Muscle layer of duodenum (tissue), 2 donors: ENCODE measurements around the gene ELP5.
"Not testable (repeated sequence)": the region's sequence is repeated elsewhere in the genome, so short reads cannot be mapped to it uniquely, and the experiment has no call there.

Experiments used
- H3K27ac ChIP-seq: one replicate; pipeline ENCODE4 v1.7.0; 2013; ENCODE audit warnings: mild to moderate bottlenecking, low read length
- H3K27me3 ChIP-seq: one replicate; pipeline ENCODE4 v1.7.0; 2013; ENCODE audit warnings: low read depth, mild to moderate bottlenecking, control low read depth, low read length
- H3K36me3 ChIP-seq, 2 donors: one replicate each; pipeline ENCODE4 v1.7.0; 2013; ENCODE audit warnings: low read length in 2 of 2, control low read depth in 1 of 2, mild to moderate bottlenecking in 1 of 2; ENCODE audit not compliant: insufficient read depth in 2 of 2, control insufficient read depth in 1 of 2
- H3K4me1 ChIP-seq, 2 donors: one replicate each; pipeline ENCODE4 v1.7.0; 2013; ENCODE audit warnings: low read length in 2 of 2, mild to moderate bottlenecking in 2 of 2, control low read depth in 1 of 2, moderate library complexity in 1 of 2; ENCODE audit not compliant: insufficient read depth in 2 of 2, control insufficient read depth in 1 of 2
- H3K4me3 ChIP-seq, 2 donors: one replicate each; pipeline ENCODE4 v1.7.0; 2013; ENCODE audit warnings: low read length in 2 of 2, low read depth in 1 of 2, mild to moderate bottlenecking in 1 of 2
- H3K9me3 ChIP-seq, 2 donors: one replicate each; pipeline ENCODE4 v1.7.0; 2013; ENCODE audit warnings: low read length in 2 of 2, control low read depth in 1 of 2, mild to moderate bottlenecking in 1 of 2; ENCODE audit not compliant: control insufficient read depth in 1 of 2
- donor health status: healthy.

Gene ELP5

DNA sequence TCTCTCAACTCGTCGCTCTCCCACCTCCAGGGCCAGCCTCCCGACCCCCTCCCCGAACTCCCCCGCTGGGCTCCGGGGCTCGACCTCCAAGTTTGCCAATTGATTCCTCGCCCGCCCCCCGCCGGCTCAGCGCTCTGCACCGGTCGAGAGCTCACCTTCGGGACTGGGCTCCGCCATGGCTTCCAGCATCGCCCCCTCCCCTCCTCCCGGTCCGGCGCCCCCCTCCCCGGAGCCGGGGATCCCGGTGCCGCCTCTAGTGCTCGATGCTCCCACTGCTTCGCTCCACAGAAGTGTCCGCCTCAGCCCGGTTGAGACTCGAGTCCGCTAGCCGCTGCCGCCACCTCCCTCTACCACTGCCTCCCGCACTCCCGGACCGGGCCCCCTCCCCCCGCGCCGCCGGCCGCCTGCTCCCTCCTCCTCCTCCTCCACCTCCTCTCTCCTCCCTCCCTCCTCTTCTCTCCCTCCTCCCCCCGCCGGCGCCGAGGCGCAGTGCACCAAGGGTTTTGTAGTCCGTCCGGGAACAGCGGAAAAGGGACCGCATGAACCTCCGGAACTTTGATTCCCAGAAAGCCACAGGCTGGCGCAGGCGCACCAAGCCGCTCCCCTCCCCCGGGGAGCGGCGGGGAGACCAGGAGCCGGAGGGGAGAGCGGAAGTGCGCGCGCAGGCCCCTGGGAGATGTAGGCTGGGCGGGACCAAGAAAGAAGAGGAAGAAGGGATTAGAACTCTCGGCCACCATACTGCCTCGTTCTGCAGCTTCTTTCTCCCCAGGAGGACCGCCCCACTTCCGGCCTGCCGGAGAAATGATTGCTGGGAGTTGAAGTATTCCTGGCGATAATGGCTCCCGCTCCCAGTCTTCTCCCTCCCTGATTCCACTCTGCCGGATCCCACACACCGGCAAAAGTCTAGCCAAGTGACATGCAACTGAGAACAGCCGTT, 12.7 kb upstream of the ELP5 start, which contains the start of gene PHF23:
Gene PHF23 (minus strand): TSS at position 367 of the 937 bp plus-strand sequence. CDS start 178 bp downstream, at position 189.
- H3K4me1 ChIP-seq = peaks cover 34 to 50% of the 10 kb centered on the region in 2 donors
- peak within 1 kb of the TSS; percentile 100 for H3K27ac ChIP-seq
- no peaks in the 10 kb centered on the region for H3K9me3 ChIP-seq
- no peaks in the 10 kb centered on the region for H3K27me3 ChIP-seq
- peak within 1 kb of the TSS; percentile 96 to 99 for H3K4me3 ChIP-seq
- H3K36me3 ChIP-seq = peaks cover 32 to 48% of the 10 kb centered on the region in 2 donors

DNA sequence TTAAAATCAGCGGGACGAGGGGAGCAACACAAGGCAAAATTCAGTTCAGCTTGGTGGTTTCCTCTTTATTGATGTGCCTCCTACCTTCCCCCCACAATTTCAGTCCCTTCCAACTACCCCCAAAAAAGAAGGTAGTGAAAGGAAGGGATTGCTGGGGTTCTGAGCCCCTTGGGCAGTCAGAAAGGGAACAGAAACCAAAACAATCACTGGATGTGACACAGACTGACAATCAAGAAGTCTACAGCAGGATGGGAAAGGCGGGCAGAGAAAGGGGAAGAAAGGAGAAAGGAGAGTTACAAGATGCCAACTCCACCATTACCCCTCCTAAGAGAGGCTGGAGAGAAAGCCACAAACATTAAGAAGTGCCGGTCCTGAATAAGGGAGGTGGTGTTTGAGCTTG, 11.6 kb upstream of the ELP5 start:
- H3K27me3 ChIP-seq = no peaks in the 10 kb centered on the region
- no peaks in the 10 kb centered on the region for H3K9me3 ChIP-seq
- peak overlapping the region; percentile 96 to 99 for H3K4me3 ChIP-seq
- peaks cover 29 to 45% of the 10 kb centered on the region in 2 donors for H3K36me3 ChIP-seq
- H3K4me1 ChIP-seq = peaks cover 28 to 41% of the 10 kb centered on the region in 2 donors
- H3K27ac ChIP-seq = peak overlapping the region; percentile 100

DNA sequence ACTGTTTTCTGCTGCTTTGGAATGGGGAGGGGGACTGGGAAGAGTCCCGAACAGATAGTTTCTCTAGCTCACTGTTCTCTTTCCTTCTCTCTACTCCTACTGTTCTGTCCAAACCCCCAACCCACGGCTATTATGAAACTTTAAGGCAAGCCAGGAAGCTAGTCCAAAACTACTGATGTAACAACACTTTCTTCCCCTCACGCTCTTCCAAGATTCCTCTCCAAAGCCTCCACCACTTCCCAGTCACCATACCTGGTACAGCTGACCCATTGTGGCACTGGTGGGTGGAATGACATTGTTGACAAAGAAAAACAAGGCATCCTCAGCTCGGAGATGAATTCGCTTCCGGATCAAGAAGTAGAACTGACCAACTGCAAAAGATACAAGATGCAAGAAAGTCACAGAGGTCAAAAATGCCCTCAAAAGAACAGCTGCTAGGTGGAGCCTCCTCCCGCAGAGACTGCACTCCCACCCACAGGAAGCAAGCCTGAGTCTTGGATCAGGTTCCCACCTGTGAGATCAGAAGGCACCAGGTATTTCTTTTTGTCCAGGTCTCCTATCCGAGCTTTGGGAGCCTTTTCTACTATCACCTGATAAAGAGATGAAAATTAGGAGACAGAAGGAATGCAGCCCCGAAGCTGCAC, 10.8 kb upstream of the ELP5 start:
- Histone ChIP-seq H3K27me3 (no peaks in the 10 kb centered on the region), H3K27ac (peak overlapping the region; percentile 100), H3K9me3 (no peaks in the 10 kb centered on the region), H3K36me3 (peaks cover 27 to 43% of the 10 kb centered on the region in 2 donors), H3K4me1 (peaks cover 27 to 35% of the 10 kb centered on the region in 2 donors), H3K4me3 (peak overlapping the region; percentile 96 to 99)

DNA sequence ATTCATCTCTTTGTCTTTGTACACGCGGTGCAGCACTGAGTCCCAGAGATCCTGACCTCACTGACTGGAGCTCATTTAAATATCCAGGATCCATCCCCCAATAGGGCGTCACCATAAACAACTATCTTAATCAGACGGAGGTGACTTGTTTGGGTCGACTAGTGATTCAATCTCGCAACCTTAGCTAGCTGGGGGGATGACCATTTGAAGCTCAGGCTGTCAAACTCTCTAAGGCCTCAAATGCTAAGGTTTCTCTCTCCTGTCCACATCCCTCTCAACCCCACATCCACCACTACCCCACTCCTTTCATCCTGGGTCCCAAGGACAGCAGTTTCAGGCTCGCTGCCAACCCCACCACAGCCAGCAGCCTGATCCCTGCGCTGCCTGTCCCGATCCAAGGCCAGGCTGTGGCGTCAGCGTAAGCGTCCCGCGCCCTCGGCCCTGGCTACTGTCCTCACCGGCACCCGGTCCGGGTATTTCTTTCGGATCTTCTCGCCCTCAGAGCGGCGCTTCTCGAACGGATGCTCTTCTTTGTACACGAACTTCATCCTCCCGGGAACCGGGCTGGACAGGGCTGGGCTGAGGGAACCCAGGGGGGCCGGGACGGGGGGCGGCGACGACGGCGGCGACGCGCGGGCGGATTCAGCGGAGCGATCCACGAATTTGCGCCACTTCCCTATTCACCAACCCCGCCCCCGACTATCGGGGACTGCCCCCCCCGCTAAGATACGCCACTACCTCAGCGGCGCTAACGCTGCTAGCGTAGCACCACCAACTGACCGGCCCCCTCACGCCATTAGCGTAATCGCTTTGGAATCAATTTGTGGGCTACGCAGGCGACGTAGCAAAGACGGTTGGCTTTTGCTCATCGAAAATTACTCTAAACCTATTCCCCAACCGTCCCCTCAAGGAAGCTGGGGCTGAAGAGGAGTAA, 10.0 kb upstream of the ELP5 start, which contains the start of gene GABARAP:
Gene GABARAP (minus strand): TSS at position 667 of the 934 bp plus-strand sequence. CDS start 119 bp downstream, at position 548.
- Histone ChIP-seq H3K4me1 (peaks cover 26 to 31% of the 10 kb centered on the region in 2 donors), H3K36me3 (peaks cover 28 to 43% of the 10 kb centered on the region in 2 donors), H3K27me3 (no peaks in the 10 kb centered on the region), H3K4me3 (peak within 1 kb of the TSS; percentile 96 to 99), H3K9me3 (no peaks in the 10 kb centered on the region), H3K27ac (peak within 1 kb of the TSS; percentile 100)

DNA sequence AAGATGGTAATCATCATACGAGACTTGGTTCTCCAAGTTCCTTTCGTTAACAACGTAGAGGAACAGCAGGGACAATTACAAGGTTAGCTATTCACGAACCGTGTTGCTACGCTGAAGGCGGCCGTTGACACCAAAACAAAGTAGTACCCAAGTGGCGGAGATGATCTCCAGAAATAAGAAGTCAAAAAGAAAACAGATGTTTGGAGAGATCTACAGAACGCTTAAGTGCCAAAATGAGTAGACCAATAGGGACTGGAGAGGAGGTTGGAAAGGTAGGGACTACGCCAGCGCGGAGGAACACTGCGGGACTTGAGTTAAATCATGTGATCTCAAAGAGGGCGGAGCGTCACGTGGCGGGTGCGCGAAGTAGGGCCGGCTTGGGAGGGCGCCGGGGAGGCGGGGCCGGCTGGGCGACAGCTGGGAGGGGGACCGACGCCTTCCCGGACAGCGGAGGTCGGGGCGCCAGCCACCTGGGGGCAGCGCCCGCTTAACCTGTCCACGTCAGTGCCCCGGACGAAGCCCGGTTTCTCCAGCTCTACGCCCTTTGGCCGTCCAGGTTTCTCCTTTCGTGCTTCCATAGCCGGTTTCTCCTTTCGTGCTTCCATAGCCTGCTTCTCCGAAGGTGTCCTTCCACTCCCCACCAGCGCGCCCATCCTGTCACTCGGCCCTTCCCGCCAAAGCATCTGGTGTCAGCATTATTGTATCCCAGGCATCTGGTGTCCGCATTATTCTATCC, 9.1 kb upstream of the ELP5 start:
- Histone ChIP-seq H3K27me3 (no peaks in the 10 kb centered on the region), H3K36me3 (peaks cover 27 to 42% of the 10 kb centered on the region in 2 donors), H3K4me3 (peak overlapping the region; percentile 96 to 99), H3K27ac (peak overlapping the region; percentile 100), H3K4me1 (peaks cover 21 to 25% of the 10 kb centered on the region in 2 donors), H3K9me3 (no peaks in the 10 kb centered on the region)

DNA sequence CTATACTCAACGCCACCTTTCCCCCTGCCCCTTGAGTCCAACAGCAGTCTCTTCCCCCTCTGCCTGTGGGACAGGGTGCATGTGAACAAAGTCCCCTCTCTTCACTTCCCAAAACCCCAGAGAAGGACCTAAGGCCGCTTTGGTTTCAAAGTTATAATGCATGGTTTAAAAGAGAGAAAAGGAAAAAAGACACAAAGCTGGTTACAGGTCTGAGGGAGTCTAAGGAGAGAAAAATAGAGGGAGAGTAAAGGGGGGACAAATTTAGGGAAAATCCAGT, 8.6 kb upstream of the ELP5 start:
- peak overlapping the region; percentile 96 to 99 for H3K4me3 ChIP-seq
- H3K4me1 ChIP-seq = peaks cover 21 to 25% of the 10 kb centered on the region in 2 donors
- H3K27ac ChIP-seq = peak overlapping the region; percentile 100
- peaks cover 27 to 42% of the 10 kb centered on the region in 2 donors for H3K36me3 ChIP-seq
- no peaks in the 10 kb centered on the region for H3K27me3 ChIP-seq
- no peaks in the 10 kb centered on the region for H3K9me3 ChIP-seq

DNA sequence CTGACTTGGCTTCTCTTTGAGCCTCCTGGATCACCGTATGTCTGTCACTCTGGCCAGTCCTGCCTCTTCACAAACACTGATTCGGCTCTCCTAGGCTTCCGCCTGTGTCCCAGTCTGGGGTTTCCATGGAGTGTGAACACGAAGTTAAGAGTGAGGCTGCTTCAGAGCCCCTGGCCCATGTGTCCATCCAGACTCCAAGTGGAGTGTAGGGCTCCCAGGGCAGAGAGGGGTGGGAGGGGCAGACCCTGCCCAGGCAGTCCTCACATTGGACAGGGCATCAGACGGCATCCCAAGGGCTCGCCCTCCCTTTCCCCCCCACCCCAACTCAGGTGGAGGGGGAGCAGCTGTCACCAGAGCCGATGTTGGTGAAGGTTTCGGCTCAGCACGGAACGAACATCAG, 8.2 kb upstream of the ELP5 start:
- H3K27me3 ChIP-seq, H3K4me3 ChIP-seq, H3K9me3 ChIP-seq: not testable (repeated sequence)
- Histone ChIP-seq H3K36me3 (peaks cover 27 to 42% of the 10 kb centered on the region in 2 donors), H3K27ac (peak overlapping the region; percentile 100), H3K4me1 (peaks cover 21 to 29% of the 10 kb centered on the region in 2 donors)

DNA sequence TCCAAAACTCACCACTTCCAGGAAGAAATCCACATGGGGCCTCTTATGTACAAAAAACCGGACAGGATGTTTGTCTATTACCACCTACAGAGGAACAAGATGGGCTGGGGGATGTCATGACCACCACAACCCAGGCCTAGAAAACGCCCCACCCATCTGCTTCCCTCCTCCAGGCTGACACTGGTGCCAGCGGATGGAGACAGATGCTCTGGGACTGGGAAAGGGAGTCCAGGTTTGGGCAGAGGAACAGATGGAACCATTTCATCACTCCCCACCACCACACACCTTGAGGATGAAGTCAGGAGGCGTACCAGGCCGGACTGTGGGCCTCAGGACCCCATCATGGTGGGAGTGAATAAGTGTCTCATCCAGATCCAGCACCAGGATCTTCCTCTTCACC, 5.2 kb upstream of the ELP5 start:
- no peaks in the 10 kb centered on the region for H3K27me3 ChIP-seq
- no peaks in the 10 kb centered on the region for H3K9me3 ChIP-seq
- peaks cover 19 to 32% of the 10 kb centered on the region in 2 donors for H3K4me1 ChIP-seq
- no peak overlapping the region for H3K4me3 ChIP-seq
- no peak overlapping the region for H3K27ac ChIP-seq
- H3K36me3 ChIP-seq = peaks cover 22 to 24% of the 10 kb centered on the region in 2 donors

DNA sequence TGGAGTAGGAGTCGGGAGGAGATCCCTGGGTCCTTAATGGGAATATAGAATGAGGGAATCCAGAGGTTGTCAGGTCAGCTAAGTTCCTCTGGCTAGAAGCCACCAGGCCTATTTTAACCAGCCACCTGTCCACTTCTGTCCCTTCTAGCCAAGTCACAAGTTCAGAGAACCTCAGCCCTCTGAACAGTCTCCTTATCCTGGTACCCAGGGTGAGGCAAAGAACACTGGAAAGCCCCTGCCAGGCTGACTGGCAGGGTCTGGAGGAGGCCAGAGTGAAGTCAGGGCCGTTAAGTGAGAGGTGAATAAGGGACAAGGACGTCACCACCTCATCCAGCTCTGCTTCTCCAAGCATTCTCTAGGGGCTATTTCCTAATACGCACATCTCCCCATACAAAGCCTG, 3.2 kb upstream of the ELP5 start:
- no peak overlapping the region for H3K27ac ChIP-seq
- peaks cover 20 to 37% of the 10 kb centered on the region in 2 donors for H3K4me1 ChIP-seq
- no peaks in the 10 kb centered on the region for H3K9me3 ChIP-seq
- H3K36me3 ChIP-seq = peaks cover 19 to 21% of the 10 kb centered on the region in 2 donors
- no peaks in the 10 kb centered on the region for H3K27me3 ChIP-seq
- no peak overlapping the region for H3K4me3 ChIP-seq

DNA sequence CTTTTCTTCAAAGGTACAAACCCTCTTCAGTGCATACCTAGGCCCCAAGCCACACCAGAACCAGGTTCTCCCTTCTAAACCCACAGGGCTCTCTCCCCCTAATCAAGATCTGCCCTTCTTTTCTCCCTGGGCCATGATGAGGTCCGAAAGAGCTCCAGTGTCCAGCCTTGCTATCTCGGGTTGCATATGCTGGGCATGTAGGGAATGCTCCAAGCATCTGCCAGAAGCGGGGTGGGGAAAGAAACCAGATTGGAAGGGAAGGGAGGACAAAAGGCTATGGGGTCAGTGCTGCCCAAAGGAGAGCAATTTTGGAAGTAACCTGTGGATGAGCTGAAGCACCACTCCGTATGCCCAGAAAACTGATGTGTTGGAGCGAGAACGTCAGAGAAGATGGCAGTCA, 2.8 kb upstream of the ELP5 start:
- no peak overlapping the region for H3K27ac ChIP-seq
- H3K4me1 ChIP-seq = peaks cover 20 to 37% of the 10 kb centered on the region in 2 donors
- H3K36me3 ChIP-seq = peaks cover 19 to 21% of the 10 kb centered on the region in 2 donors
- no peaks in the 10 kb centered on the region for H3K9me3 ChIP-seq
- no peak overlapping the region for H3K4me3 ChIP-seq
- no peaks in the 10 kb centered on the region for H3K27me3 ChIP-seq
